HepG2 (cell line): Measurements from ENCODE around the gene USP34. TPM values are rescaled to one million over a fixed set of nuclear protein-coding genes. Genes with fewer than 3 reads are reported as not detected.
A peak's percentile ranks its signal among the peaks of the same experiment; 100 is the strongest.

Experiments
- DMAP1 ChIP-seq: IDR thresholded peaks from 2 replicates; pipeline ENCODE4 v1.6.1; 2016
- DNMT1 ChIP-seq: sonication (generic); formaldehyde crosslinking; IDR thresholded peaks from 2 replicates; pipeline ENCODE4 v1.5.1; 2020; ENCODE audit warnings: mild to moderate bottlenecking, missing genetic modification reagents
- GATAD2A ChIP-seq: IDR thresholded peaks from 2 replicates; pipeline ENCODE4 v1.6.1; 2016
- KAT8 ChIP-seq: IDR thresholded peaks from 2 replicates; pipeline ENCODE4 v1.6.1; 2016; ENCODE audit warnings: missing genetic modification reagents, missing compliant biosample characterization
- MAFG ChIP-seq: sonication (generic); formaldehyde crosslinking; IDR thresholded peaks from 2 replicates; pipeline ENCODE4 v1.5.1; 2020; ENCODE audit warnings: mild to moderate bottlenecking, missing genetic modification reagents
- MEF2D ChIP-seq: sonication (generic); formaldehyde crosslinking; IDR thresholded peaks from 2 replicates; pipeline ENCODE4 v1.5.1; 2020; ENCODE audit warnings: mild to moderate bottlenecking, missing genetic modification reagents
- NFE2 ChIP-seq: sonication (generic); formaldehyde crosslinking; IDR thresholded peaks from 2 replicates; pipeline ENCODE4 v1.4.0; 2020; ENCODE audit warnings: missing genetic modification reagents
- NFE2L2 ChIP-seq: fragments of 150-350 bp; IDR thresholded peaks from 2 replicates; pipeline ENCODE4 v1.6.1; 2014; ENCODE audit warnings: low read length
- RERE ChIP-seq: IDR thresholded peaks from 2 replicates; pipeline ENCODE4 v1.6.1; 2016; ENCODE audit warnings: low read depth, missing genetic modification reagents, missing compliant biosample characterization
- SRY ChIP-seq: sonication (generic); formaldehyde crosslinking; IDR thresholded peaks from 2 replicates; pipeline ENCODE4 v1.8.0; 2022; ENCODE audit warnings: mild to moderate bottlenecking, missing genetic modification reagents
- TGIF2 ChIP-seq: IDR thresholded peaks from 2 replicates; pipeline ENCODE4 v1.6.1; 2016; ENCODE audit warnings: control low read depth, missing compliant biosample characterization
- ZBTB26 ChIP-seq: IDR thresholded peaks from 2 replicates; pipeline ENCODE4 v1.6.1; 2016; ENCODE audit warnings: missing compliant biosample characterization, missing genetic modification reagents, borderline replicate concordance
- ZNF136 ChIP-seq: sonication (generic); formaldehyde crosslinking; IDR thresholded peaks from 2 replicates; pipeline ENCODE4 v1.8.1; 2022; ENCODE audit warnings: low read depth, mild to moderate bottlenecking, moderate library complexity, missing genetic modification reagents
- ZNF282 ChIP-seq: fragments of 450-650 bp; IDR thresholded peaks from 2 replicates; pipeline ENCODE4 v1.6.1; 2018; ENCODE audit not compliant: partially characterized antibody
- ZNF44 ChIP-seq: sonication (generic); formaldehyde crosslinking; IDR thresholded peaks from 2 replicates; pipeline ENCODE4 v1.5.1; 2020; ENCODE audit warnings: mild to moderate bottlenecking, missing genetic modification reagents
- ZNF556 ChIP-seq: sonication (generic); formaldehyde crosslinking; IDR thresholded peaks from 2 replicates; pipeline ENCODE4 v1.4.0; 2020; ENCODE audit warnings: mild to moderate bottlenecking, missing genetic modification reagents, borderline replicate concordance
- ZNF777 ChIP-seq: sonication (generic); formaldehyde crosslinking; IDR thresholded peaks from 2 replicates; pipeline ENCODE4 v1.4.0; 2020; ENCODE audit warnings: missing genetic modification reagents
- ZNF850 ChIP-seq: sonication (generic); formaldehyde crosslinking; conservative IDR thresholded peaks from 2 replicates; pipeline ENCODE4 v1.9.0; 2021; ENCODE audit warnings: mild to moderate bottlenecking, missing genetic modification reagents
- polyA plus RNA-seq, 8 experiments: library from polyadenylated mRNA; depleted of rRNA in 3 of 8; stranded (reverse) in 7 of 8; unstranded in 1 of 8; fragments of >200 nt; fragmentation: Illumina TruSeq in 4 of 8; extraction: Trizol in 4 of 8; gene quantifications; 2 replicates each; pipeline versions ENCODE4 v1.2.1 to v1.2.3, GENCODE V29; 2011 to 2016; ENCODE audit warnings: low read depth in 4 of 8, missing spikeins in 1 of 8, mixed read lengths in 1 of 8; ENCODE audit not compliant: insufficient read depth in 1 of 8
- total RNA-seq, 5 experiments: library from RNA; depleted of rRNA; stranded (reverse); fragments of >200 nt; fragmentation: Illumina TruSeq; extraction: Trizol; gene quantifications; 2 replicates each; pipeline ENCODE4 v1.2.3, GENCODE V29; 2016; ENCODE audit warnings: low read depth in 1 of 5
- TF ChIP-seq, protein P1 (sequence below): sonication (generic); formaldehyde crosslinking; IDR thresholded peaks from 2 replicates; pipeline ENCODE4 v1.8.1; 2023; ENCODE audit warnings: mild to moderate bottlenecking, missing genetic modification reagents
- TF ChIP-seq, protein P2 (sequence below): fragments of 450-650 bp; IDR thresholded peaks from 2 replicates; pipeline ENCODE4 v1.6.1; 2017; ENCODE audit warnings: mild to moderate bottlenecking

The USP34 gene
- total and polyA plus RNA-seq, 2 of the 13 experiments (the other 11 are each of a cell fraction or from before 2014, with no cell fraction given) = 99.2 to 100 TPM

DNA sequence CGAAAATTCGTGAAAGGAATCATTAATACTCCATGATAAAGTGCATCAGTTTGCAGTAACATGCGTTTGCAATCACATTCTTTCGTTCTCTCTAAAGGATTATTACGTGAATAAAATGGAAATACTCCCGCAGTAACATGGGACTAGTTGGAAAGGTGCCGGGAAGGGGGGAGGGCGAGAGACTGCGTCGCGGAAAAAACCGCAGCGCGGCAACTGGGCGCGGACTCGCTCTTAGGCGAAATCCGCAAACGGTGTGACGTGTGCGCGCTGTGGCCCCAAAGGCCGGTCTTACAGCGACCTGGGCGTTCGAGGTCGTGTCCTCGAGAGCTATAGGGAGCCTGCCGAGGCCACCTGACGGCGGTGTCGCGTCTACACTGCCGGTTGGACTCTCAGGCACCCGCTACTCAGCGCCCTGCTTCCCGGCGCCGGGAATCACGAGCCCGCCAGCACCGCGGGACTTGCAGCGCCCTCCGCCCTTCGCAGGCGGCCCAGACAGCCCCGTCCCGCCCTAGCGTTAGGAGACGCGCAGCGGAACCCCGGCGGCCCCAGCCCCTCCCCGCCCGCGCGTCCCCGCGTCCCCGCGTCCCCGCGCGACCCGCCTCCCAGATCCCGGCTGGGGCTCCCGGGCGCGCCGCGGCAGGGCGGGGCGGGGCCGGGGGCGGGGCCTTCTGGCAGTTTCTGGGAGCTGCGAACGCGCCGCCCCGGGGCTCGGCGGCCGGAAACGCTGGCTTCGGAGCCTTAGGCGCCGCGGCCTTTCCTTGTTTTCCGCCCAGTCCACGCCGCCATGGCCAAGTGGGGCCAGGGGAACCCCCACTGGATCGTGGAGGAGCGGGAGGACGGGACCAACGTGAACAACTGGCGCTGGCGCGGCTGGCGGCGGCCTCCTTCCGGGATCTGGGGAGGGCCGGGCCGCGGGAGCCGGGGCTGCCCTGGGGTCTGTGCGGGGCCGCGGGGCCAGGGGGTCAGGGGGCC, 293.8 kb downstream of the USP34 start (continued):
- TF ChIP-seq MAFG (CRISPR knock-in tag) = 0 out of 2 replicates have a peak, but pooled peaks have one; percentile 7
- no peak for TF ChIP-seq NFE2L2
- TF ChIP-seq GATAD2A = peak; percentile 62
- TF ChIP-seq DMAP1 (CRISPR knock-in tag) = peak; percentile 83; the same call in 1 of the 2 replicates
- peak; percentile 68 for TF ChIP-seq ZNF777 (CRISPR knock-in tag)
- TF ChIP-seq KAT8 (CRISPR knock-in tag) = peak; percentile 83; the same call in 1 of the 2 replicates
- no peak; the same call in 1 of the 2 replicates for TF ChIP-seq NFE2 (CRISPR knock-in tag)
- no peak for TF ChIP-seq ZNF850 (CRISPR knock-in tag)
- no peak for TF ChIP-seq ZNF282
- peak; percentile 88; the same call in 1 of the 2 replicates for TF ChIP-seq ZNF556 (CRISPR knock-in tag)
- no peak for TF ChIP-seq DNMT1
- TF ChIP-seq TGIF2 (CRISPR knock-in tag) = peak; percentile 66; the same call in 1 of the 2 replicates
- peak; percentile 86 for TF ChIP-seq ZBTB26 (CRISPR knock-in tag)
- TF ChIP-seq ZNF44 (CRISPR knock-in tag) = no peak
- TF ChIP-seq, protein P1, sequence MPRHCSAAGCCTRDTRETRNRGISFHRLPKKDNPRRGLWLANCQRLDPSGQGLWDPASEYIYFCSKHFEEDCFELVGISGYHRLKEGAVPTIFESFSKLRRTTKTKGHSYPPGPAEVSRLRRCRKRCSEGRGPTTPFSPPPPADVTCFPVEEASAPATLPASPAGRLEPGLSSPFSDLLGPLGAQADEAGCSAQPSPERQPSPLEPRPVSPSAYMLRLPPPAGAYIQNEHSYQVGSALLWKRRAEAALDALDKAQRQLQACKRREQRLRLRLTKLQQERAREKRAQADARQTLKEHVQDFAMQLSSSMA (CRISPR knock-in tag) = peak; percentile 43; the same call in 1 of the 2 replicates
- TF ChIP-seq, protein P2, sequence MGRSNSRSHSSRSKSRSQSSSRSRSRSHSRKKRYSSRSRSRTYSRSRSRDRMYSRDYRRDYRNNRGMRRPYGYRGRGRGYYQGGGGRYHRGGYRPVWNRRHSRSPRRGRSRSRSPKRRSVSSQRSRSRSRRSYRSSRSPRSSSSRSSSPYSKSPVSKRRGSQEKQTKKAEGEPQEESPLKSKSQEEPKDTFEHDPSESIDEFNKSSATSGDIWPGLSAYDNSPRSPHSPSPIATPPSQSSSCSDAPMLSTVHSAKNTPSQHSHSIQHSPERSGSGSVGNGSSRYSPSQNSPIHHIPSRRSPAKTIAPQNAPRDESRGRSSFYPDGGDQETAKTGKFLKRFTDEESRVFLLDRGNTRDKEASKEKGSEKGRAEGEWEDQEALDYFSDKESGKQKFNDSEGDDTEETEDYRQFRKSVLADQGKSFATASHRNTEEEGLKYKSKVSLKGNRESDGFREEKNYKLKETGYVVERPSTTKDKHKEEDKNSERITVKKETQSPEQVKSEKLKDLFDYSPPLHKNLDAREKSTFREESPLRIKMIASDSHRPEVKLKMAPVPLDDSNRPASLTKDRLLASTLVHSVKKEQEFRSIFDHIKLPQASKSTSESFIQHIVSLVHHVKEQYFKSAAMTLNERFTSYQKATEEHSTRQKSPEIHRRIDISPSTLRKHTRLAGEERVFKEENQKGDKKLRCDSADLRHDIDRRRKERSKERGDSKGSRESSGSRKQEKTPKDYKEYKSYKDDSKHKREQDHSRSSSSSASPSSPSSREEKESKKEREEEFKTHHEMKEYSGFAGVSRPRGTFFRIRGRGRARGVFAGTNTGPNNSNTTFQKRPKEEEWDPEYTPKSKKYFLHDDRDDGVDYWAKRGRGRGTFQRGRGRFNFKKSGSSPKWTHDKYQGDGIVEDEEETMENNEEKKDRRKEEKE = no peak
- 0 out of 2 replicates have a peak, but pooled peaks have one; percentile 26 for TF ChIP-seq RERE (CRISPR knock-in tag)
- TF ChIP-seq MEF2D (CRISPR knock-in tag) = peak; percentile 81
- peak; percentile 98 for TF ChIP-seq SRY (CRISPR knock-in tag)
- peak; percentile 83; the same call in 1 of the 2 replicates for TF ChIP-seq ZNF136 (CRISPR knock-in tag)
